Nephron progenitor cell (in vitro differentiated cells): ENCODE measurements around the gene ERMAP.

Experiments
- DNase-seq: peaks from one replicate; pipeline ENCODE4 v3.0.0; 2021
- H3K27ac Mint-ChIP-seq: 2 replicates; pipeline ENCODE4 v1.8.0; 2021; ENCODE audit warnings: mild to moderate bottlenecking, moderate library complexity, mixed read lengths
- H3K27me3 Mint-ChIP-seq: 2 replicates; pipeline ENCODE4 v1.8.0; 2021; ENCODE audit warnings: mild to moderate bottlenecking, low read depth, mixed read lengths; ENCODE audit not compliant: poor library complexity
- H3K36me3 Mint-ChIP-seq: 2 replicates; pipeline ENCODE4 v1.8.0; 2021; ENCODE audit warnings: low read depth, mixed read lengths
- H3K4me1 Mint-ChIP-seq: 2 replicates; pipeline ENCODE4 v1.8.0; 2021; ENCODE audit warnings: mixed read lengths
- H3K4me3 Mint-ChIP-seq: 2 replicates; pipeline ENCODE4 v1.8.0; 2021; ENCODE audit warnings: mild to moderate bottlenecking, moderate library complexity, mixed read lengths
- H3K9me3 Mint-ChIP-seq: 2 replicates; pipeline ENCODE4 v1.8.0; 2021; ENCODE audit warnings: mild to moderate bottlenecking, moderate library complexity, mixed read lengths
- CTCF ChIP-seq: fragments of 200-600 bp; sonication (generic); IDR thresholded peaks from 2 replicates; pipeline ENCODE4 v1.5.0; 2021; ENCODE audit warnings: antibody characterized with exemption

The ERMAP gene

GRCh38 chr1:42833981-42834380 lies 17.1 kb downstream of the ERMAP start:
- H3K9me3 Mint-ChIP-seq = no peaks in the 10 kb centered on the region
- peaks cover 25% of the 10 kb centered on the region for H3K4me1 Mint-ChIP-seq
- H3K27ac Mint-ChIP-seq = no peak overlapping the region
- peaks cover 3% of the 10 kb centered on the region for H3K27me3 Mint-ChIP-seq
- TF ChIP-seq CTCF = no peak
- no peak overlapping the region for H3K4me3 Mint-ChIP-seq
- no peaks in the 10 kb centered on the region for H3K36me3 Mint-ChIP-seq
- no peak for DNase-seq

- no peak for TF ChIP-seq CTCF
- H3K9me3 Mint-ChIP-seq = no peaks in the 10 kb centered on the region
- H3K36me3 Mint-ChIP-seq = no peaks in the 10 kb centered on the region
- peaks cover 3% of the 10 kb centered on the region for H3K27me3 Mint-ChIP-seq
- peak overlapping the region; percentile 57 for H3K27ac Mint-ChIP-seq
- DNase-seq = no peak
- H3K4me1 Mint-ChIP-seq = peaks cover 25% of the 10 kb centered on the region
- H3K4me3 Mint-ChIP-seq = no peak overlapping the region
These were observed 17.9 kb downstream of the ERMAP start for GRCh38 chr1:42834803-42835202.

- H3K27ac Mint-ChIP-seq = no peak overlapping the region
- no peak overlapping the region for H3K4me3 Mint-ChIP-seq
- no peaks in the 10 kb centered on the region for H3K9me3 Mint-ChIP-seq
- no peaks in the 10 kb centered on the region for H3K36me3 Mint-ChIP-seq
- peaks cover 3% of the 10 kb centered on the region for H3K27me3 Mint-ChIP-seq
- no peak for TF ChIP-seq CTCF
- no peak for DNase-seq
- peaks cover 25% of the 10 kb centered on the region for H3K4me1 Mint-ChIP-seq
These were observed 18.5 kb downstream of the ERMAP start for GRCh38 chr1:42835422-42835821.

GRCh38 chr1:42837709-42838108 lies 20.8 kb downstream of the ERMAP start:
- Mint-ChIP-seq H3K27ac (peak overlapping the region; percentile 30), H3K4me3 (no peak overlapping the region), H3K36me3 (peaks cover 17% of the 10 kb centered on the region), H3K9me3 (no peaks in the 10 kb centered on the region), H3K4me1 (peaks cover 25% of the 10 kb centered on the region), H3K27me3 (peaks cover 3% of the 10 kb centered on the region)
- TF ChIP-seq CTCF = no peak
- no peak for DNase-seq

DNA sequence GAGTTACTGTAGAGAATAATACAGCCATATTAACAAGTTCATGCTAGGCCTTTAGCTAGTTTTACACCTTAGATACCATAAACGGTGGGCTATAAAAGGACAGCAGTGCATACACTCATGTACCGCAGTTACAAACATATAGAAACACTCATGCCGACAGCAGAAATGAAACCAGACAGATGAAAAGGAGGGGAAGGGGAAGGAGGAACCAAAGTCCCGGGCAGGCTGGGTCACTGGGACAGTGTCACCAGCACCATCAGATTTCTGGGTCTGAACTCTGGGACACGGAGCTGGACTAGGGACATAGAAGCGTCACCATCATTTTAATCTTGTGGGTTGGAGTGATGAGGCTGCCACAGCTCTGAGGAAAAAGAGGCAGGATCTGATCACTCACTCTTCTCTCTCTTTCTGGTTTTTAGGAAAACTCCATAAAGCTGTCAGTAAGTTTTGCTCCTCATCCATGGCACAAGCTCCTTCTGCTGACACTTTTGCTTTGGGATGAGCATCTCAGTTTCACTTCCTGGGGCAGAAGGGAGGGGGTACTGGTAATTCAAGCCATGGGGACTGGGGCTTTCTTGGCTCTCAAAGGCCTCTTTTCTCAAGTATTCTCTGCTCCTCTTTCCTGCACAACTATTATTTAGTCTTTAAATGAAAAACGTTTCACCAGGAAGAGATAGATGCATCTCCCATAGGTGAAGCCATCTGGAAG lies 21.7 kb downstream of the ERMAP start:
- peaks cover 3% of the 10 kb centered on the region for H3K27me3 Mint-ChIP-seq
- peaks cover 27% of the 10 kb centered on the region for H3K36me3 Mint-ChIP-seq
- no peak for DNase-seq
- no peaks in the 10 kb centered on the region for H3K9me3 Mint-ChIP-seq
- no peak overlapping the region for H3K4me3 Mint-ChIP-seq
- peaks cover 25% of the 10 kb centered on the region for H3K4me1 Mint-ChIP-seq
- no peak for TF ChIP-seq CTCF
- no peak overlapping the region for H3K27ac Mint-ChIP-seq

DNA sequence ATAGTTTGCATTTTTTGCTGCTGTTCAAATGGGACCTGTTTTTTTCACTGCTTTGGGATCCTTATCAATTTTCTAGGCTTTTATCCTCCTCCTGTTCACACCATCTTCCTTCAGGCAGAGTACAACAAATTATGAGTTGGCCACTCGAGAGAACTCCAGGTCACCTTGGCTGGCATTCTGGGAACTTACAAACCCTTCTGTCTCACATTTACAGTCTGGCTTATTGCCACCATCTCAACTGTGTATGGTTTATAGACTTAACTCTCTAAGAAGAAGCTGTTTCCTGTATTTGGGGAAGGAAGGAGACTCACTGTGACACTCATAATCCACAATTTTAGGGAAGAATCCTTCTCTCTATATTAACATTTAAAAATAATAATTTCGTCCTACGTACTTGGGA lies 24.1 kb downstream of the ERMAP start:
- peaks cover 26% of the 10 kb centered on the region for H3K4me1 Mint-ChIP-seq
- DNase-seq = no peak
- H3K9me3 Mint-ChIP-seq = no peaks in the 10 kb centered on the region
- peaks cover 3% of the 10 kb centered on the region for H3K27me3 Mint-ChIP-seq
- peaks cover 31% of the 10 kb centered on the region for H3K36me3 Mint-ChIP-seq
- no peak for TF ChIP-seq CTCF
- H3K4me3 Mint-ChIP-seq = no peak overlapping the region
- no peak overlapping the region for H3K27ac Mint-ChIP-seq
